SU-DHL-6 (cell line): Measurements from ENCODE around the gene MNDA.

Source experiments
- H2AFZ ChIP-seq: fragments of 200-600 bp; sonication (generic); 2 replicates; pipeline ENCODE4 v1.6.1; 2014; ENCODE audit warnings: low read depth, mild to moderate bottlenecking, moderate library complexity, mixed read lengths, antibody characterized with exemption, low read length; ENCODE audit not compliant: severe bottlenecking
- H3F3A ChIP-seq: fragments of 200-600 bp; shearing (Covaris generic); 2 replicates; pipeline ENCODE4 v1.6.0; 2016; ENCODE audit warnings: antibody characterized with exemption, mild to moderate bottlenecking; ENCODE audit not compliant: insufficient read depth
- H3K27ac ChIP-seq: fragments of 200-600 bp; sonication (generic); 2 replicates; pipeline ENCODE4 v1.5.1; 2016; ENCODE audit warnings: low read depth, mild to moderate bottlenecking, low read length, moderate library complexity, mixed read lengths
- H3K27me3 ChIP-seq: fragments of 200-600 bp; sonication (generic), shearing (Covaris generic); 2 replicates; pipeline ENCODE4 v1.6.0; 2014; ENCODE audit warnings: mild to moderate bottlenecking, low read length
- H3K36me3 ChIP-seq: fragments of 200-600 bp; sonication (generic); 2 replicates; pipeline ENCODE4 v1.6.1; 2014; ENCODE audit warnings: mild to moderate bottlenecking, low read length, mixed read lengths
- H3K4me2 ChIP-seq: fragments of 300-600, 200-600 bp; shearing (Covaris generic), sonication (generic); 2 replicates; pipeline ENCODE4 v1.6.0; 2014; ENCODE audit warnings: low read length, low read depth, mild to moderate bottlenecking; ENCODE audit not compliant: poor library complexity, severe bottlenecking
- H3K4me3 ChIP-seq: fragments of 200-600 bp; sonication (generic); 2 replicates; pipeline ENCODE4 v1.5.1; 2014; ENCODE audit warnings: antibody characterized with exemption, low read length, mild to moderate bottlenecking, mixed read lengths; ENCODE audit not compliant: insufficient read depth, poor library complexity, severe bottlenecking
- H3K79me2 ChIP-seq: fragments of 200-600 bp; sonication (generic); 2 replicates; pipeline ENCODE4 v1.6.1; 2014; ENCODE audit warnings: mild to moderate bottlenecking, low read length, moderate library complexity; ENCODE audit not compliant: insufficient read depth
- H3K9ac ChIP-seq: fragments of 200-600 bp; sonication (generic); 2 replicates; pipeline ENCODE4 v1.7.0; 2014; ENCODE audit warnings: mild to moderate bottlenecking, low read length
- H3K9me2 ChIP-seq: fragments of 200-600 bp; sonication (generic); replicated peaks from 2 replicates; pipeline ENCODE4 v1.6.1; 2014; ENCODE audit warnings: low read length; ENCODE audit not compliant: insufficient read depth
- H3K9me3 ChIP-seq: fragments of 200-600 bp; sonication (generic); 2 replicates; pipeline ENCODE4 v1.6.1; 2014; ENCODE audit warnings: low read length, mixed read lengths; ENCODE audit not compliant: insufficient read depth
- H4K20me1 ChIP-seq: fragments of 200-600 bp; sonication (generic); 2 replicates; pipeline ENCODE4 v1.6.1; 2014; ENCODE audit warnings: low read depth, mild to moderate bottlenecking, antibody characterized with exemption, low read length, moderate library complexity, mixed read lengths
- CTCF ChIP-seq: fragments of 200-600 bp; sonication (generic); IDR thresholded peaks from one replicate; pipeline ENCODE4 v1.5.1; 2017; ENCODE audit warnings: antibody characterized with exemption, mild to moderate bottlenecking, low read length, moderate library complexity; ENCODE audit not compliant: insufficient read depth, poor library complexity, severe bottlenecking
- EZH2phosphoT487 ChIP-seq: fragments of 200-600 bp; sonication (generic), shearing (Covaris generic); conservative IDR thresholded peaks from 2 replicates; pipeline ENCODE4 v1.6.1; 2018; ENCODE audit warnings: mild to moderate bottlenecking, antibody characterized with exemption, low read length, moderate library complexity, mixed read lengths

Gene MNDA

GRCh38 chr1:158833264-158833663, 2.1 kb downstream of the MNDA start:
- no peaks in the 10 kb centered on the region for H3K9me2 ChIP-seq
- no peaks in the 10 kb centered on the region for H3K36me3 ChIP-seq
- peaks cover 5% of the 10 kb centered on the region; the same call in 1 of the 2 replicates for H3K9me3 ChIP-seq
- H2AFZ ChIP-seq: no peak overlapping the region
- no peak overlapping the region for H3K9ac ChIP-seq
- TF ChIP-seq CTCF: no peak
- no peak for TF ChIP-seq EZH2phosphoT487
- H3K27me3 ChIP-seq: no peaks in the 10 kb centered on the region
- H3K4me2 ChIP-seq: no peak overlapping the region
- H3K27ac ChIP-seq: no peak overlapping the region
- no peak overlapping the region for H3K4me3 ChIP-seq
- no peaks in the 10 kb centered on the region for H3F3A ChIP-seq
- no peaks in the 10 kb centered on the region for H3K79me2 ChIP-seq
- no peaks in the 10 kb centered on the region for H4K20me1 ChIP-seq

- no peak overlapping the region for H3K4me3 ChIP-seq
- no peak overlapping the region for H3K27ac ChIP-seq
- no peaks in the 10 kb centered on the region for H3K79me2 ChIP-seq
- H3K4me2 ChIP-seq: no peak overlapping the region
- H3K9ac ChIP-seq: no peak overlapping the region
- TF ChIP-seq CTCF: no peak
- no peak for TF ChIP-seq EZH2phosphoT487
- H3K27me3 ChIP-seq: no peaks in the 10 kb centered on the region
- H2AFZ ChIP-seq: no peak overlapping the region
- no peaks in the 10 kb centered on the region for H4K20me1 ChIP-seq
- no peaks in the 10 kb centered on the region for H3K9me2 ChIP-seq
- H3F3A ChIP-seq: no peaks in the 10 kb centered on the region
- no peaks in the 10 kb centered on the region for H3K36me3 ChIP-seq
- H3K9me3 ChIP-seq: no peaks in the 10 kb centered on the region
These were observed 4.9 kb downstream of the MNDA start for GRCh38 chr1:158836038-158836437.

- Histone ChIP-seq H3K27ac (no peak overlapping the region), H3K9ac (no peak overlapping the region), H2AFZ (no peak overlapping the region), H3K4me3 (no peak overlapping the region), H3K9me2 (no peaks in the 10 kb centered on the region), H3K36me3 (no peaks in the 10 kb centered on the region), H3K79me2 (no peaks in the 10 kb centered on the region), H3K27me3 (no peaks in the 10 kb centered on the region), H3K4me2 (no peak overlapping the region), H4K20me1 (no peaks in the 10 kb centered on the region), H3F3A (no peaks in the 10 kb centered on the region), H3K9me3 (no peaks in the 10 kb centered on the region)
- TF ChIP-seq CTCF (no peak), EZH2phosphoT487 (no peak)
These were observed 7.5 kb downstream of the MNDA start for GRCh38 chr1:158838660-158839059.
